ENCODE measurements around the gene KRTAP19-6.

Gene KRTAP19-6

GRCh38 chr21:30541764-30542163, at the start of gene KRTAP19-6:
Gene KRTAP19-6 (minus strand): TSS chr21:30541864. CDS start chr21:30541833, 31 bp downstream.
- TF ChIP-seq GATA2 (IDR thresholded peaks at IDR 0.05; ENCODE audit: low read depth, low read length) (no peak), GATA3 (IDR thresholded peaks at IDR 0.05; ENCODE audit: low read depth, low read length) (no peak)

DNA sequence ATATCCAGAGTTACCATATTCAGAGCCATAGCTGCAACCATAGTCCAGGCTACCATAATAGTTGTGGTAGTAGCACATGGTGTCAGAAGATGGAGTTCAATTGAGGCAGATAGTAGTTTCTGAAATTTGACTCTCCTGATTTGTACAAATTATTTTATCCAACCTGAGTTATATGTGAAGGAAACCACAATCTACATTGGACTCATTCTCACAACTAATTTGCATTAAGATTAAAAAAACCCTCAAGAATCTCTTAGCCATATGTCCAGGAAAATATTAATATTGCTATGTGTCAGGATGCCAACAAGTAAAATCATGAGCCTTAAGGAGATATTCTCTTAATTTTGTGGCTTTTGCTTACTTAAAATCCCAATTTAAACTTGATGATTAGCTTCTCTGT, 48.6 kb upstream of the KRTAP19-6 start, which contains the start of gene KRTAP22-2:
Gene KRTAP22-2 (minus strand): TSS at position 101 of the 400 bp plus-strand sequence.
- no peak for TF ChIP-seq GATA2 (IDR thresholded peaks at IDR 0.05; ENCODE audit: low read depth, low read length)
- TF ChIP-seq GATA3 (IDR thresholded peaks at IDR 0.05; ENCODE audit: low read depth, low read length): no peak

GRCh38 chr21:30582870-30583269, 41.2 kb upstream of the KRTAP19-6 start:
- TF ChIP-seq GATA2 (IDR thresholded peaks at IDR 0.05; ENCODE audit: low read depth, low read length): no peak
- no peak for TF ChIP-seq GATA3 (IDR thresholded peaks at IDR 0.05; ENCODE audit: low read depth, low read length)

- TF ChIP-seq GATA3 (IDR thresholded peaks at IDR 0.05; ENCODE audit: low read depth, low read length): no peak
- no peak for TF ChIP-seq GATA2 (IDR thresholded peaks at IDR 0.05; ENCODE audit: low read depth, low read length)
Measured at GRCh38 chr21:30580132-30580531, 38.5 kb upstream of the KRTAP19-6 start.

DNA sequence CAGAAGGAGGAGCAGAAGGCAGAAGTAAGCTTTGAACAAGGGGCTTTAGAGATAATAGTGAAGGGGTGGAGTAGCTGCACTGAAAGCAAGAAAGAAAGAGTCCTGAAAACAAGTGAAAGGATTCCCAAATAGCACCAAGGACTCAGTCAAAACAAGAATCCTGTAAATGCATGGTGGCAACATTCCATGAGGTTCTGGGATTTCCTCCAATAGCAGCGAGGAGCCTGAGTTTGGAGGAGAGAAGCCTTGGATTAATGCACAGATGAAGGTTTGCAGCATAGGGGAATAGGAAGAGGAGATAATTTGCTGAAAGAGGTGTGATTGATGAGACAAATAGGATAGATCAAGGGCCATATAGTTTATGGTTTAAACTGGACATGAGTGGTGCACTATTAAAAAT, 37.7 kb upstream of the KRTAP19-6 start:
- TF ChIP-seq GATA3 (IDR thresholded peaks at IDR 0.05; ENCODE audit: low read depth, low read length) (no peak), GATA2 (IDR thresholded peaks at IDR 0.05; ENCODE audit: low read depth, low read length) (no peak)

DNA sequence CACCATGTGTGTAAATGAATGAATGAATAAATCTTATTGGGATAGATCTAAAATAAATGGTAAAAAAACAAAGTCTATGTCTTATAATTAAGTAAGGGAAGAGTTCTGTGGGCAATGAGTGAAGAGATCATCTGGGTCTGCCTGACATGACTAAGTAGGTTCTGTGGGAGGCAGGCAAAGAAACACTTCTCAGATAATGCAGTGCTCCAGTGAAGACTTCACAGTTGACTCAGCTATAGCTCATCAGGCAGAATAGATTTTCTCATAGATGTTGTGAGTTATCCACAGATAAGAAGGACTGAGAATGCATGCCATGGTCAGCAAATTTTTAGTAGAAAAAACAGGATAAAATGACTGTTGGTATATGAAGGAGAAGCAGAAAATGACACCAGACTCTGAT, 36.1 kb upstream of the KRTAP19-6 start:
- no peak for TF ChIP-seq GATA3 (IDR thresholded peaks at IDR 0.05; ENCODE audit: low read depth, low read length)
- no peak for TF ChIP-seq GATA2 (IDR thresholded peaks at IDR 0.05; ENCODE audit: low read depth, low read length)

DNA sequence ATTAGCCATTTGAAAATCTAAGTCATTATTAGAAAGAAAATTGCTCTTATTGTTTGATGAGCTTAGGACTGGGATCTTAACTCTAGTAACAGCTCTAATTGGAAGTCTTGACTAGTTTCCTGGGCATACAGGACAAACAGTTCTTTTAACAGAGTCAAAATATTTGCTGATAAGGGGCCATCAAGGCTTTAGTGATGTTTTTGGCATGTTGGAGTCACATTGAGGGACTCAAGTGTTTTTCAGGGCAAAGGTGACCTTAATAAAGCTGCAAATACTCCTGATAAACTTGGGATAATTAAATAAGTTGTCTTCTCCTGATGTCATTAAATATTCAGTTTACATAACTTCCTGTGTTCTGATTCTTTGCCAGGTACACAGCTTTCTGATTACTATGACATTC, 26.0 kb upstream of the KRTAP19-6 start:
- no peak for TF ChIP-seq GATA3 (IDR thresholded peaks at IDR 0.05; ENCODE audit: low read depth, low read length)
- no peak for TF ChIP-seq GATA2 (IDR thresholded peaks at IDR 0.05; ENCODE audit: low read depth, low read length)

- TF ChIP-seq GATA2 (IDR thresholded peaks at IDR 0.05; ENCODE audit: low read depth, low read length) (no peak), GATA3 (IDR thresholded peaks at IDR 0.05; ENCODE audit: low read depth, low read length) (no peak)
Measured at GRCh38 chr21:30563630-30564029, 22.0 kb upstream of the KRTAP19-6 start.

- TF ChIP-seq GATA3 (IDR thresholded peaks at IDR 0.05; ENCODE audit: low read depth, low read length) (no peak), GATA2 (IDR thresholded peaks at IDR 0.05; ENCODE audit: low read depth, low read length) (no peak)
Measured at GRCh38 chr21:30563072-30563471, 21.4 kb upstream of the KRTAP19-6 start.

DNA sequence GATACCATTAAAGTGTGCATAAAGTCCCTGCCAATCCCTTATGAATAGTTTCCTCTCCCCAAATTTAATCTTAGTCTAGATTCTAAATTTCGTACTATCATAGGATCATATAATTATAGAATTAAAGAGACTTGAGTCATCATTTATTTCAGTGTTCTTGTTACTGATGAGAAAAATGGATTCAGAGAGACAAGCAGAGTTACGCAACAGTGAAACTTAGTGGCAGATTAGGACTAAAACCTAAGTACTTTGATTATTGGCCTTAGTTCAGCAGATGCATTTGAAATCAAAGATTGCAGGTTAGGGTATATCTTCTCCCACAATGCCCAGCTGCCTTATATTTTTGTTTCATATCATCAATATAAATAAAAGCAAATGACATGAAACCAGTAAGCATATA, 20.3 kb upstream of the KRTAP19-6 start:
- TF ChIP-seq GATA3 (IDR thresholded peaks at IDR 0.05; ENCODE audit: low read depth, low read length) (no peak), GATA2 (IDR thresholded peaks at IDR 0.05; ENCODE audit: low read depth, low read length) (no peak)

GRCh38 chr21:30561264-30561895, 19.7 kb upstream of the KRTAP19-6 start, which contains the start of gene KRTAP19-7:
Gene KRTAP19-7 (minus strand): TSS chr21:30561314. CDS start chr21:30561289, 25 bp downstream.
- no peak for TF ChIP-seq GATA3 (IDR thresholded peaks at IDR 0.05; ENCODE audit: low read depth, low read length)
- TF ChIP-seq GATA2 (IDR thresholded peaks at IDR 0.05; ENCODE audit: low read depth, low read length): no peak

DNA sequence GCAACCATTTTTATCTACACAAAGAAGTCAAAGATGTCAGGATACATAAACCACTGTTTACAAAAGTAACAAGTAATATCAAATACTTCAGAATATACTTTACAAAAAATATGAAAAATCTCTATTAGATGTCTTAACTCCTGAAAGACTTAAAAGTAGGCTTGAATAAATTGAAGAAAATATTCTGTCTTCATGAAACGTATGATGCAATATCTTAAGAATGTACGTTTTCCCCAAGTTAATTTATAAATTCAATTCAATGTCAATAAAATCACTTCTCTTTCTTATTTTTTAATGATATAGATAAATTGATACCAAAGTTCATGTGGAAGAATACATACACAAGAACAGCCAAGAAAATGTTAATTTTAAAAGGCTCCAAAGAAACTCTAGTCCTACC, 13.4 kb upstream of the KRTAP19-6 start:
- TF ChIP-seq GATA2 (IDR thresholded peaks at IDR 0.05; ENCODE audit: low read depth, low read length) (no peak), GATA3 (IDR thresholded peaks at IDR 0.05; ENCODE audit: low read depth, low read length) (no peak)

- TF ChIP-seq GATA2 (IDR thresholded peaks at IDR 0.05; ENCODE audit: low read depth, low read length): no peak
- TF ChIP-seq GATA3 (IDR thresholded peaks at IDR 0.05; ENCODE audit: low read depth, low read length): no peak
Measured at GRCh38 chr21:30552782-30553181, 11.1 kb upstream of the KRTAP19-6 start.

DNA sequence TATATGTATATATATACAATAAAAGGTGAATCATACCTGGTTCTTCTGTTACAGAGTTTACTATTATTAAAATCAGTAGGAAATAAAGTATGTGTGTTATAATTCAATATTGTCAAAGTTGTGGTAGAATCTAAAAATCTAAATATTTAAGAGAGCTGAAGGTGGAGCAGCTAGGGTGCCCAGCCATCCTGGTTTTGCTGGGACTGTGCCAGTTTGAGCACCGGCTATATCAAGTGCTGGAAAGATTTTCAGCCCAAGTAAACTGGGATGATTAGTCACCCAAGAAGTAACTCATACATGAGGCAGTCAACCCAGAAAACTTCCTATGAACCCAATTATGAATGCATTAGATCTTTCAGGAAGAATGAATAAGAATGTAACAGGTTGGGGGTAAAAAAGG, 22.8 kb downstream of the KRTAP19-6 start:
- TF ChIP-seq GATA3 (IDR thresholded peaks at IDR 0.05; ENCODE audit: low read depth, low read length): no peak
- no peak for TF ChIP-seq GATA2 (IDR thresholded peaks at IDR 0.05; ENCODE audit: low read depth, low read length)

DNA sequence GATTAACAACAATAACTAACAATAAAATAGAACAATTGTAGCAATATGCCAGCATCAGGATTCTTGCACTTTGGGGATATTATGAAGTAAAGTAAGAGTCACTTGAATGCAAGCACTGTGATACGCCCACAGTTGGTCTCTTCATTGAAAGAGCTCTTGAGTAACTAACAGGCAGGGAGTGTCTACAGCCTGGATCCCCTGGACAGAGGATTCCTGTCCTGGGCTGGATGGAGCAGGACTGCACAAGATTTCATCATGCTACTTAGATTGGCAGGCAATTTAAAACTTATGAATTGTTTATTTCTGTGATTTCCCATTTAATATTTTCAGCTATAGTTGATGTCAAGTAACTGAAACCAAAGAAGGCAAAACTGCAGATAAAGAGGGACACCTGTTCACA, 26.0 kb downstream of the KRTAP19-6 start:
- TF ChIP-seq GATA3 (IDR thresholded peaks at IDR 0.05; ENCODE audit: low read depth, low read length): no peak
- no peak for TF ChIP-seq GATA2 (IDR thresholded peaks at IDR 0.05; ENCODE audit: low read depth, low read length)
